H1 (cell line): Measurements from ENCODE around the gene WDR45. TPM values are rescaled to one million over a fixed set of nuclear protein-coding genes. Genes with fewer than 3 reads are reported as not detected.

Experiments
- CTCF ChIA-PET: fragments of 300-600 bp; sonication (Branson Sonifier 250); formaldehyde crosslinking; loops from one replicate; lab custom pipeline; 2021; ENCODE audit not compliant: partially characterized antibody; lab: Charles Lee
- POLR2A ChIA-PET: fragments of 300-600 bp; sonication (Branson Sonifier 250); formaldehyde crosslinking; loops from one replicate; lab custom pipeline; 2021; ENCODE audit warnings: inconsistent platforms; ENCODE audit not compliant: partially characterized antibody; lab: Charles Lee
- DNase-seq, 2 experiments: peaks; one replicate each; pipeline versions ENCODE4 v3.0.0 to v3.0.0-alpha.2; 2010 to 2022; ENCODE audit warnings: low spot score in 2 of 2, low read depth in 1 of 2, mixed read lengths in 1 of 2
- FAIRE-seq: peaks from 2 replicates; lab custom pipeline; 2011; peaks lifted over from hg19 to GRCh38; lab: Jason Lieb, UNC
- H2AFZ ChIP-seq: 2 replicates; pipeline ENCODE4 v1.8.1; 2012; ENCODE audit warnings: low read length, inconsistent platforms
- H2AK5ac ChIP-seq: 2 replicates; pipeline ENCODE4 v1.6.1; 2013; ENCODE audit warnings: low read depth, low read length
- H2BK120ac ChIP-seq: replicated peaks from 2 replicates; pipeline ENCODE3; 2013; ENCODE audit warnings: low read depth, low read length, inconsistent platforms
- H2BK12ac ChIP-seq: 2 replicates; pipeline ENCODE4 v1.6.1; 2013; ENCODE audit warnings: low read depth, low read length
- H2BK15ac ChIP-seq: 2 replicates; pipeline ENCODE4 v1.6.1; 2013; ENCODE audit warnings: low read length
- H2BK20ac ChIP-seq: 2 replicates; pipeline ENCODE4 v1.6.1; 2013; ENCODE audit warnings: low read length
- H2BK5ac ChIP-seq: 2 replicates; pipeline ENCODE4 v1.6.1; 2013; ENCODE audit warnings: low read depth, low read length
- H3K14ac ChIP-seq: 2 replicates; pipeline ENCODE4 v1.6.1; 2013; ENCODE audit warnings: inconsistent platforms; ENCODE audit not compliant: insufficient read length
- H3K18ac ChIP-seq: 2 replicates; pipeline ENCODE4 v1.6.1; 2013; ENCODE audit warnings: low read length; ENCODE audit errors: extremely low read depth
- H3K23ac ChIP-seq: 2 replicates; pipeline ENCODE4 v1.6.1; 2013; ENCODE audit warnings: inconsistent platforms; ENCODE audit not compliant: insufficient read length
- H3K23me2 ChIP-seq: 2 replicates; pipeline ENCODE4 v1.6.1; 2013; ENCODE audit warnings: low read depth, low read length
- H3K27ac ChIP-seq: 2 replicates; pipeline ENCODE4 v1.6.1; 2011; ENCODE audit warnings: low read depth, low read length, inconsistent platforms
- H3K27me3 ChIP-seq, 4 experiments: replicated peaks in 1 of 4; 1 replicate in 1 of 4; 2 replicates in 3 of 4; pipeline versions ENCODE4 v1.6.1 to v1.8.1; 2011 to 2013; ENCODE audit warnings: low read length in 3 of 4, mild to moderate bottlenecking in 3 of 4, inconsistent platforms in 2 of 4, mixed read lengths in 2 of 4, moderate library complexity in 1 of 4; ENCODE audit not compliant: control insufficient read depth in 3 of 4, insufficient read depth in 3 of 4; ENCODE audit errors: extremely low read depth in 1 of 4
- H3K36me3 ChIP-seq, 4 experiments: 2 replicates each; pipeline versions ENCODE4 v1.6.1 to v1.8.1; 2011 to 2013; ENCODE audit warnings: mild to moderate bottlenecking in 4 of 4, low read length in 3 of 4, moderate library complexity in 2 of 4, control low read depth in 1 of 4, inconsistent platforms in 1 of 4; ENCODE audit not compliant: insufficient read depth in 4 of 4, control insufficient read depth in 2 of 4
- H3K4ac ChIP-seq: replicated peaks from 2 replicates; pipeline ENCODE3; 2013; ENCODE audit warnings: low read length, low read depth, mixed read lengths, inconsistent platforms; ENCODE audit not compliant: insufficient read length
- H3K4me1 ChIP-seq, 4 experiments: replicated peaks in 1 of 4; 1 replicate in 1 of 4; 2 replicates in 3 of 4; pipeline versions ENCODE4 v1.6.1 to v1.8.1; 2011 to 2013; ENCODE audit warnings: low read length in 3 of 4, inconsistent platforms in 2 of 4, mixed read lengths in 1 of 4; ENCODE audit not compliant: insufficient read depth in 4 of 4, control insufficient read depth in 3 of 4
- H3K4me2 ChIP-seq, 2 experiments: 2 replicates each; pipeline versions ENCODE4 v1.6.1 to v1.8.1; 2011 to 2013; ENCODE audit warnings: low read depth in 2 of 2, low read length in 2 of 2, control low read depth in 1 of 2, inconsistent platforms in 1 of 2, mild to moderate bottlenecking in 1 of 2; ENCODE audit not compliant: insufficient read depth in 1 of 2
- H3K4me3 ChIP-seq, 4 experiments: fragments of 200-600, 300-600 bp in 1 of 4; sonication (generic), shearing (Covaris generic), sonication (Bioruptor Twin) in 1 of 4; 2 replicates each; pipeline versions ENCODE4 v1.5.1 to v1.8.1; 2011 to 2016; ENCODE audit warnings: low read length in 4 of 4, low read depth in 3 of 4, control low read depth in 2 of 4, inconsistent platforms in 2 of 4, mild to moderate bottlenecking in 2 of 4, mixed read lengths in 1 of 4, moderate library complexity in 1 of 4; ENCODE audit not compliant: insufficient read depth in 2 of 4; ENCODE audit errors: extremely low read depth in 1 of 4
- H3K56ac ChIP-seq: replicated peaks from 2 replicates; pipeline ENCODE3; 2013; ENCODE audit warnings: low read depth, mild to moderate bottlenecking, mixed read lengths, low read length, inconsistent platforms; ENCODE audit not compliant: insufficient read length
- H3K79me1 ChIP-seq: 2 replicates; pipeline ENCODE4 v1.6.1; 2013; ENCODE audit warnings: low read depth, low read length, control low read depth
- H3K79me2 ChIP-seq, 2 experiments: 2 replicates each; pipeline versions ENCODE4 v1.6.1 to v1.8.1; 2012 to 2013; ENCODE audit warnings: low read length in 2 of 2, mild to moderate bottlenecking in 2 of 2, inconsistent platforms in 1 of 2; ENCODE audit not compliant: insufficient read depth in 2 of 2, control insufficient read depth in 1 of 2
- H3K9ac ChIP-seq, 4 experiments: replicated peaks in 1 of 4; 1 replicate in 1 of 4; 2 replicates in 3 of 4; pipeline versions ENCODE4 v1.6.1 to v1.8.1; 2011 to 2013; ENCODE audit warnings: low read depth in 3 of 4, low read length in 3 of 4, control low read depth in 2 of 4, mild to moderate bottlenecking in 2 of 4, moderate library complexity in 2 of 4, inconsistent platforms in 1 of 4; ENCODE audit errors: extremely low read depth in 1 of 4
- H3K9me3 ChIP-seq, 2 experiments: 2 replicates each; pipeline versions ENCODE4 v1.6.1 to v1.8.1; 2012 to 2013; ENCODE audit warnings: mild to moderate bottlenecking in 2 of 2, moderate library complexity in 2 of 2, control low read depth in 1 of 2, inconsistent platforms in 1 of 2, low read depth in 1 of 2, low read length in 1 of 2, mixed read lengths in 1 of 2; ENCODE audit not compliant: insufficient read depth in 2 of 2
- H4K20me1 ChIP-seq, 2 experiments: replicated peaks in 1 of 2; 2 replicates each; pipeline versions ENCODE3 to v1.8.1; 2011 to 2013; ENCODE audit warnings: inconsistent platforms in 2 of 2, low read length in 2 of 2, mild to moderate bottlenecking in 1 of 2; ENCODE audit not compliant: insufficient read depth in 2 of 2, control insufficient read depth in 1 of 2
- H4K5ac ChIP-seq: 2 replicates; pipeline ENCODE4 v1.6.1; 2013; ENCODE audit warnings: low read length, low read depth, mixed read lengths, inconsistent platforms; ENCODE audit not compliant: insufficient read length
- H4K8ac ChIP-seq: 2 replicates; pipeline ENCODE4 v1.8.0; 2013; ENCODE audit warnings: mild to moderate bottlenecking, moderate library complexity, low read length, inconsistent platforms; ENCODE audit not compliant: insufficient read depth; ENCODE audit errors: extremely low read depth
- H4K91ac ChIP-seq: replicated peaks from 2 replicates; pipeline ENCODE3; 2013; ENCODE audit warnings: low read length, mixed read lengths, inconsistent platforms; ENCODE audit not compliant: insufficient read length
- FOSL1 ChIP-seq: IDR thresholded peaks from 2 replicates; pipeline ENCODE4 v1.6.1; 2011; ENCODE audit warnings: mild to moderate bottlenecking, low read depth, low read length, moderate library complexity; ENCODE audit not compliant: insufficient read depth
- MAFK ChIP-seq: IDR thresholded peaks from 2 replicates; pipeline ENCODE4 v1.6.1; 2012; ENCODE audit warnings: low read depth, mild to moderate bottlenecking, improper control_type of control experiment, low read length
- POLR2AphosphoS5 ChIP-seq: IDR thresholded peaks from 2 replicates; pipeline ENCODE4 v1.6.1; 2011; ENCODE audit warnings: low read depth, low read length
- RAD21 ChIP-seq, 2 experiments: IDR thresholded peaks in 1 of 2; conservative IDR thresholded peaks in 1 of 2; 2 replicates each; pipeline ENCODE4 v1.6.1; 2011; ENCODE audit warnings: low read depth in 2 of 2, low read length in 2 of 2, improper control_type of control experiment in 1 of 2, inconsistent platforms in 1 of 2, mild to moderate bottlenecking in 1 of 2, moderate library complexity in 1 of 2
- SRF ChIP-seq: IDR thresholded peaks from 2 replicates; pipeline ENCODE4 v1.6.1; 2011; ENCODE audit warnings: mild to moderate bottlenecking, low read depth, low read length, moderate library complexity
- ZNF274 ChIP-seq: IDR thresholded peaks from 2 replicates; pipeline ENCODE4 v1.7.0; 2012; ENCODE audit warnings: low read length, borderline replicate concordance; ENCODE audit errors: extremely low read depth
- WGBS, 2 experiments: shearing (Covaris generic) in 1 of 2; methylation state at CpG; one replicate each; pipeline versions ENCODE4 v1.1.6 to v1.1.7; 2013 to 2015; ENCODE audit warnings: low lambda C conversion rate in 2 of 2, mixed read lengths in 2 of 2, inconsistent platforms in 1 of 2, low coverage in 1 of 2, missing lambda C conversion rate in 1 of 2; ENCODE audit not compliant: insufficient replicate concordance in 2 of 2, insufficient coverage in 1 of 2, insufficient read length in 1 of 2; ENCODE audit errors: extremely low coverage in 1 of 2, missing lambda C conversion rate in 1 of 2; 5-methylcytosine and 5-hydroxymethylcytosine counted together
- polyA plus RNA-seq, 7 experiments: library from polyadenylated mRNA; depleted of rRNA in 3 of 7; stranded (reverse) in 5 of 7; unstranded in 2 of 7; fragments of >200 nt in 5 of 7; fragments of 200-250 nt in 2 of 7; gene quantifications; 1 replicate in 5 of 7; 2 replicates in 1 of 7; 4 replicates in 1 of 7; pipeline versions ENCODE4 v1.2.1 to v1.2.3, GENCODE V29; 2011 to 2013; ENCODE audit warnings: missing spikeins in 2 of 7, mixed read lengths in 2 of 7
- total RNA-seq: library from RNA; stranded (reverse); fragmentation: NEBNext Ultra II Directional; extraction: Animal tissue kit (Norgen Biotek cat#: 25700); gene quantifications from 2 replicates; pipeline ENCODE4 v1.2.1, GENCODE V29; 2021

WDR45 gene
- total and polyA plus RNA-seq, 2 of the 8 experiments (the other 6 are each of a cell fraction or from before 2014, with no cell fraction given), result 27.9 to 49.7 TPM

DNA sequence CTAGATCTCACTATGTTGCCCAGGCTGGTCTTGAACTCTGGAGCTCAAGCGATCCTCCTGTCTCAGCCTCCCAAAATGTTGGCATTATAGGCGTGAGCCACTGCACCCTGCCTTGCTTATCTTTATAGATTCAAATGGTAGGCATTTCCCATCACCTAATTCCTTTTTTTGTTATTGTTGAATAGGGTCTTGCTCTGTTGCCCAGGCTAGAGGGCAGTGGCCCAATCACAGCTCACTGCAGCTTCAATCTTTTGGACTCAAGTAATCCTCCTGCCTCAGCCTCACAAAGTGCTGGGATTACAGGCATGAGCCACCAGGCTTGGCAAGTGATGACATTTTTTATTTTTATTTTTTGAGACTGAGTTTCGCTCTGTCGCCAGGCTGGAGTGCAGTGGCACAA, 16.7 kb upstream of the WDR45 start:
- no peak overlapping the region for H2BK15ac ChIP-seq
- DNase-seq, result no peak
- H3K79me1 ChIP-seq, result no peaks in the 10 kb centered on the region
- H3K9me3 ChIP-seq, result no peaks in the 10 kb centered on the region
- H3K36me3 ChIP-seq, result no peaks in the 10 kb centered on the region
- H3K23me2 ChIP-seq, result peaks cover 2% of the 10 kb centered on the region; the same call in 1 of the 2 replicates
- POLR2A ChIA-PET, result no interaction called here
- CTCF ChIA-PET, result interaction anchor here (1.3 kb wide), 1 partner anchor 10 kb away, joined by 3 read pairs; no protein-coding TSS in a partner anchor
- 84% methylated on average over 3 of the region's 4 CpGs; no CpG with 5 or more reads in 1 of the 2 experiments for WGBS, 2 experiments
- no peaks in the 10 kb centered on the region; a peak in 1 of 7 replicates for H3K4me1 ChIP-seq
- H4K5ac ChIP-seq, result no peak overlapping the region
- H2BK120ac ChIP-seq, result no peak overlapping the region
- H2BK20ac ChIP-seq, result no peak overlapping the region
- no peak overlapping the region for H3K14ac ChIP-seq
- H4K20me1 ChIP-seq, result no peaks in the 10 kb centered on the region
- H3K4me2 ChIP-seq, result no peak overlapping the region
- H3K27me3 ChIP-seq, result no peaks in the 10 kb centered on the region
- TF ChIP-seq POLR2AphosphoS5, result no peak
- TF ChIP-seq SRF, result no peak
- TF ChIP-seq FOSL1, result no peak
- no peak for TF ChIP-seq MAFK
- no peak for TF ChIP-seq RAD21 (IDR thresholded peaks at IDR 0.05 in 1 of 2, conservative IDR thresholded peaks at IDR 0.05 in 1 of 2; ENCODE audit: low read depth in 2 of 2, low read length in 2 of 2)
- TF ChIP-seq ZNF274, result no peak
- TF ChIP-seq, all 59 proteins: peak for 0
- Histone ChIP-seq H3K56ac (no peak overlapping the region), H2BK5ac (no peak overlapping the region), H3K4me3 (no peak overlapping the region), H3K4ac (no peak overlapping the region), H3K23ac (no peak overlapping the region), H2AK5ac (no peak overlapping the region), H3K79me2 (peaks cover 0 to 3% of the 10 kb centered on the region in 2 experiments; a peak in 1 of 4 replicates), H3K9ac (no peak overlapping the region), H3K18ac (no peak overlapping the region), H2BK12ac (no peak overlapping the region), H4K8ac (no peak overlapping the region), H3K27ac (no peak overlapping the region), H4K91ac (no peak overlapping the region), H2AFZ (no peak overlapping the region)
- FAIRE-seq, result no peak
